BLaER1 treated with 17β-estradiol and CSF1 and Interleukin-3, amounts not matched to agents 10 nM and 100 nM (cell line): ENCODE data around the gene TUBA4B.
"Not testable (repeated sequence)": the region's sequence is repeated elsewhere in the genome, so short reads cannot be mapped to it uniquely, and the experiment has no call there.

ENCODE experiments used
- H3K27ac ChIP-seq, 11 experiments: shearing (Covaris generic); formaldehyde crosslinking; 2 replicates each; pipeline ENCODE4 v1.8.1; 2022
- H3K27me3 ChIP-seq, 11 experiments: shearing (Covaris generic); formaldehyde crosslinking; 2 replicates each; pipeline ENCODE4 v1.8.1; 2022
- H3K36me3 ChIP-seq, 11 experiments: shearing (Covaris generic); formaldehyde crosslinking; 2 replicates each; pipeline ENCODE4 v1.8.1; 2022
- H3K4me1 ChIP-seq, 10 experiments: shearing (Covaris generic); formaldehyde crosslinking; 2 replicates each; pipeline ENCODE4 v1.8.1; 2022
- H3K4me2 ChIP-seq, 11 experiments: shearing (Covaris generic); formaldehyde crosslinking; 2 replicates each; pipeline ENCODE4 v1.8.1; 2022
- H3K4me3 ChIP-seq, 10 experiments: shearing (Covaris generic); formaldehyde crosslinking; 2 replicates each; pipeline ENCODE4 v1.8.1; 2022
- H3K9ac ChIP-seq, 11 experiments: shearing (Covaris generic); formaldehyde crosslinking; 2 replicates each; pipeline ENCODE4 v1.8.1; 2022
- H3K9me3 ChIP-seq, 11 experiments: shearing (Covaris generic); formaldehyde crosslinking; replicated peaks in 1 of 11; 2 replicates each; pipeline ENCODE4 v1.8.1; 2022
- H4K20me1 ChIP-seq, 11 experiments: shearing (Covaris generic); formaldehyde crosslinking; 2 replicates each; pipeline ENCODE4 v1.8.1; 2022
- Cebpa-rat ChIP-seq, 11 experiments: shearing (Covaris generic); IDR thresholded peaks; 2 replicates each; pipeline ENCODE4 v1.8.1; 2022

TUBA4B gene

GRCh38 chr2:219249203-219249980 is 3.7 kb upstream of the TUBA4B start:
- H4K20me1 ChIP-seq, result peaks cover 0 to 33% (median 0%) of the 10 kb centered on the region in 11 experiments; a peak in 3 of 22 replicates
- H3K27me3 ChIP-seq, result peaks cover 0 to 20% (median 14%) of the 10 kb centered on the region in 11 experiments; a peak in 10 of 22 replicates
- H3K9ac ChIP-seq, result peak overlapping the region; percentile 52 to 76 (median 70)
- H3K4me2 ChIP-seq, result peak overlapping the region; percentile 91 to 100 (median 99)
- no peak for TF ChIP-seq Cebpa-rat (IDR thresholded peaks at IDR 0.05)
- H3K27ac ChIP-seq, result peak overlapping the region; percentile 60 to 95 (median 85)
- H3K36me3 ChIP-seq, result peaks cover 0 to 36% (median 14%) of the 10 kb centered on the region in 11 experiments; a peak in 9 of 22 replicates
- peak overlapping the region; percentile 7 to 59 (median 34); a peak in 16 of 20 replicates for H3K4me3 ChIP-seq
- peaks cover 82 to 97% (median 96%) of the 10 kb centered on the region in 10 experiments for H3K4me1 ChIP-seq
- H3K9me3 ChIP-seq, result no peaks in the 10 kb centered on the region

GRCh38 chr2:219250049-219250781 is 2.8 kb upstream of the TUBA4B start:
- H3K9ac ChIP-seq, result peak overlapping the region; percentile 52 to 76 (median 70); a peak in 20 of 22 replicates

GRCh38 chr2:219251656-219252055 is 1.4 kb upstream of the TUBA4B start:
- Histone ChIP-seq H3K4me1 (peaks cover 77 to 93% (median 90%) of the 10 kb centered on the region in 10 experiments), H3K4me2 (peak overlapping the region; percentile 91 to 100 (median 99)), H4K20me1 (peaks cover 0 to 35% (median 0%) of the 10 kb centered on the region in 11 experiments; a peak in 3 of 22 replicates), H3K27me3 (peaks cover 0 to 20% (median 14%) of the 10 kb centered on the region in 11 experiments; a peak in 10 of 22 replicates), H3K27ac (peak overlapping the region in 6 of 11 experiments; percentile 73 to 95 (median 80); a peak in 7 of 22 replicates), H3K9ac (peak overlapping the region in 2 of 11 experiments; percentile 2 to 78; a peak in 1 of 22 replicates), H3K4me3 (peak overlapping the region in 3 of 10 experiments; percentile 66 to 78 (median 70); a peak in 7 of 20 replicates), H3K9me3 (no peaks in the 10 kb centered on the region), H3K36me3 (peaks cover 0 to 35% (median 14%) of the 10 kb centered on the region in 11 experiments; a peak in 9 of 22 replicates)
- TF ChIP-seq Cebpa-rat (IDR thresholded peaks at IDR 0.05), result no peak

More at GRCh38 chr2:219250049-219250781, 2.8 kb upstream of the TUBA4B start:
- Histone ChIP-seq H3K27me3 (peaks cover 0 to 20% (median 14%) of the 10 kb centered on the region in 11 experiments; a peak in 10 of 22 replicates), H4K20me1 (peaks cover 0 to 35% (median 0%) of the 10 kb centered on the region in 11 experiments; a peak in 3 of 22 replicates), H3K9me3 (no peaks in the 10 kb centered on the region), H3K27ac (peak overlapping the region; percentile 36 to 95 (median 85); a peak in 21 of 22 replicates), H3K36me3 (peaks cover 0 to 36% (median 14%) of the 10 kb centered on the region in 11 experiments; a peak in 9 of 22 replicates), H3K4me2 (peak overlapping the region; percentile 91 to 100 (median 99)), H3K4me3 (peak overlapping the region in 9 of 10 experiments; percentile 7 to 59 (median 38); a peak in 9 of 20 replicates), H3K4me1 (peaks cover 80 to 98% (median 97%) of the 10 kb centered on the region in 10 experiments)
- no peak for TF ChIP-seq Cebpa-rat (IDR thresholded peaks at IDR 0.05)

GRCh38 chr2:219252084-219252483 is 959 bp upstream of the TUBA4B start:
- Histone ChIP-seq H3K9ac (peak overlapping the region in 9 of 11 experiments; percentile 66 to 81 (median 78); a peak in 13 of 22 replicates), H3K36me3 (peaks cover 0 to 30% (median 14%) of the 10 kb centered on the region in 11 experiments; a peak in 9 of 22 replicates), H3K27me3 (peaks cover 0 to 20% (median 14%) of the 10 kb centered on the region in 11 experiments; a peak in 10 of 22 replicates), H3K4me1 (peaks cover 73 to 88% (median 86%) of the 10 kb centered on the region in 10 experiments), H3K27ac (peak overlapping the region in 8 of 11 experiments; percentile 73 to 88 (median 80); a peak in 15 of 22 replicates), H3K4me2 (peak overlapping the region; percentile 91 to 100 (median 99)), H4K20me1 (peaks cover 0 to 35% (median 0%) of the 10 kb centered on the region in 11 experiments; a peak in 3 of 22 replicates), H3K4me3 (peak overlapping the region in 9 of 10 experiments; percentile 59 to 78 (median 66); a peak in 18 of 20 replicates), H3K9me3 (no peaks in the 10 kb centered on the region)
- TF ChIP-seq Cebpa-rat (IDR thresholded peaks at IDR 0.05), result no peak

- TF ChIP-seq Cebpa-rat (IDR thresholded peaks at IDR 0.05), result no peak
- H3K27me3 ChIP-seq, result peaks cover 0 to 20% (median 14%) of the 10 kb centered on the region in 11 experiments; a peak in 10 of 22 replicates
- no peaks in the 10 kb centered on the region for H3K9me3 ChIP-seq
- H4K20me1 ChIP-seq, result peaks cover 0 to 35% (median 0%) of the 10 kb centered on the region in 11 experiments; a peak in 3 of 22 replicates
- H3K4me1 ChIP-seq, result peaks cover 69 to 84% (median 81%) of the 10 kb centered on the region in 10 experiments
- peak overlapping the region in 9 of 11 experiments; percentile 69 to 88 (median 80); a peak in 18 of 22 replicates for H3K27ac ChIP-seq
- peaks cover 0 to 26% (median 9%) of the 10 kb centered on the region in 11 experiments; a peak in 9 of 22 replicates for H3K36me3 ChIP-seq
- H3K4me2 ChIP-seq, result peak overlapping the region; percentile 91 to 100 (median 99)
- H3K4me3 ChIP-seq, result peak overlapping the region; percentile 59 to 78 (median 66)
- H3K9ac ChIP-seq, result peak overlapping the region; percentile 66 to 81 (median 78)
These were observed 508 bp upstream of the TUBA4B start for GRCh38 chr2:219252570-219252899.

- peak within 1 kb of the TSS; percentile 59 to 78 (median 66) for H3K4me3 ChIP-seq
- H4K20me1 ChIP-seq, result peaks cover 0 to 28% (median 0%) of the 10 kb centered on the region in 11 experiments; a peak in 3 of 22 replicates
- H3K9me3 ChIP-seq, result no peaks in the 10 kb centered on the region
- peak within 1 kb of the TSS; percentile 18 to 88 (median 77); a peak in 21 of 22 replicates for H3K27ac ChIP-seq
- H3K4me1 ChIP-seq, result peaks cover 54 to 69% (median 67%) of the 10 kb centered on the region in 10 experiments
- H3K9ac ChIP-seq, result peak within 1 kb of the TSS; percentile 66 to 81 (median 78)
- H3K27me3 ChIP-seq, result peaks cover 0 to 20% (median 14%) of the 10 kb centered on the region in 11 experiments; a peak in 10 of 22 replicates
- TF ChIP-seq Cebpa-rat (IDR thresholded peaks at IDR 0.05), result no peak
- peaks cover 0 to 17% (median 6%) of the 10 kb centered on the region in 11 experiments; a peak in 8 of 22 replicates for H3K36me3 ChIP-seq
- peak within 1 kb of the TSS; percentile 91 to 100 (median 99) for H3K4me2 ChIP-seq
These were observed 928 bp downstream of the TUBA4B start, which contains the start of gene TUBA4A for GRCh38 chr2:219253753-219254589. Gene TUBA4A, minus strand, starts transcription at chr2:219253918. Its CDS starts 60 bp downstream, at chr2:219253858.

GRCh38 chr2:219254590-219255201 is 1.7 kb downstream of the TUBA4B start:
- Histone ChIP-seq H3K27me3 (peaks cover 0 to 20% (median 14%) of the 10 kb centered on the region in 11 experiments; a peak in 10 of 22 replicates), H3K4me1 (peaks cover 47 to 62% (median 59%) of the 10 kb centered on the region in 10 experiments), H3K4me3 (peak overlapping the region; percentile 59 to 78 (median 66)), H3K4me2 (peak overlapping the region; percentile 91 to 100 (median 99)), H3K36me3 (peaks cover 0 to 17% (median 6%) of the 10 kb centered on the region in 11 experiments; a peak in 8 of 22 replicates), H4K20me1 (peaks cover 0 to 24% (median 0%) of the 10 kb centered on the region in 11 experiments; a peak in 3 of 22 replicates), H3K9me3 (no peaks in the 10 kb centered on the region), H3K9ac (peak overlapping the region; percentile 66 to 81 (median 78)), H3K27ac (peak overlapping the region; percentile 18 to 88 (median 77); a peak in 21 of 22 replicates)
- peak in 10 of 11 experiments; percentile 27 to 90 (median 72); a peak in 17 of 22 replicates for TF ChIP-seq Cebpa-rat (IDR thresholded peaks at IDR 0.05)

- H4K20me1 ChIP-seq, H3K36me3 ChIP-seq: not testable (repeated sequence)
These were observed 5.9 kb downstream of the TUBA4B start for GRCh38 chr2:219258942-219259341.

More at GRCh38 chr2:219258942-219259341, 5.9 kb downstream of the TUBA4B start:
- H3K4me3 ChIP-seq, H3K9me3 ChIP-seq, H3K9ac ChIP-seq, H3K4me2 ChIP-seq, H3K27me3 ChIP-seq, H3K27ac ChIP-seq: not testable (repeated sequence)
- H3K4me1 ChIP-seq, result peaks cover 18 to 37% (median 31%) of the 10 kb centered on the region in 10 experiments
